HepG2 (cell line): Measurements from ENCODE around the gene GRIFIN. TPM values are rescaled to one million over a fixed set of nuclear protein-coding genes. Genes with fewer than 3 reads are reported as not detected.
A peak's percentile ranks its signal among the peaks of the same experiment; 100 is the strongest.

ENCODE experiments used
- HDAC1 ChIP-seq: sonication (generic); formaldehyde crosslinking; IDR thresholded peaks from 2 replicates; pipeline ENCODE4 v1.5.1; 2020; ENCODE audit warnings: mild to moderate bottlenecking, missing genetic modification reagents
- HDAC6 ChIP-seq: fragments of 200-600 bp; sonication (generic); IDR thresholded peaks from 2 replicates; pipeline ENCODE4 v1.7.0; 2017; ENCODE audit warnings: mild to moderate bottlenecking, antibody characterized with exemption, low read length, low read depth
- HNRNPK ChIP-seq: fragments of 200-400 bp; formaldehyde crosslinking; IDR thresholded peaks from 2 replicates; pipeline ENCODE4 v1.6.1; 2018; ENCODE audit warnings: low read length, low read depth, moderate library complexity, mild to moderate bottlenecking; ENCODE audit not compliant: poor library complexity, severe bottlenecking
- IKZF1 ChIP-seq: fragments of 450-650 bp; IDR thresholded peaks from 2 replicates; pipeline ENCODE4 v1.7.1; 2016
- JUNB ChIP-seq: sonication (generic); formaldehyde crosslinking; IDR thresholded peaks from 2 replicates; pipeline ENCODE4 v1.8.0; 2022; ENCODE audit warnings: missing genetic modification reagents, mild to moderate bottlenecking, borderline replicate concordance
- MIER2 ChIP-seq: IDR thresholded peaks from 2 replicates; pipeline ENCODE4 v1.6.1; 2016; ENCODE audit warnings: missing biosample characterization, missing genetic modification reagents
- NBN ChIP-seq: fragments of 450-650 bp; conservative IDR thresholded peaks from 2 replicates; pipeline ENCODE4 v1.6.1; 2017
- NPAS2 ChIP-seq: sonication (generic); formaldehyde crosslinking; IDR thresholded peaks from 2 replicates; pipeline ENCODE4 v1.8.0; 2022; ENCODE audit warnings: mild to moderate bottlenecking, missing genetic modification reagents, borderline replicate concordance
- NR2F1 ChIP-seq, 2 experiments: fragments of 450-650 bp in 1 of 2; formaldehyde crosslinking in 1 of 2; IDR thresholded peaks; 2 replicates each; pipeline versions ENCODE4 v1.5.0 to v1.6.1; 2016 to 2020; ENCODE audit warnings: mild to moderate bottlenecking in 1 of 2, missing compliant biosample characterization in 1 of 2, missing genetic modification reagents in 1 of 2, moderate library complexity in 1 of 2
- NR2F6 ChIP-seq, 2 experiments: IDR thresholded peaks; 2 replicates each; pipeline ENCODE4 v1.6.1; 2016; ENCODE audit warnings: antibody characterized with exemption in 1 of 2, mild to moderate bottlenecking in 1 of 2
- RERE ChIP-seq: IDR thresholded peaks from 2 replicates; pipeline ENCODE4 v1.6.1; 2016; ENCODE audit warnings: low read depth, missing genetic modification reagents, missing compliant biosample characterization
- SP140L ChIP-seq: sonication (generic); formaldehyde crosslinking; IDR thresholded peaks from 2 replicates; pipeline ENCODE4 v1.4.0; 2020; ENCODE audit warnings: missing genetic modification reagents, borderline replicate concordance
- ZBTB21 ChIP-seq: sonication (generic); formaldehyde crosslinking; IDR thresholded peaks from 2 replicates; pipeline ENCODE4 v1.4.0; 2020; ENCODE audit warnings: missing genetic modification reagents
- ZEB1 ChIP-seq: IDR thresholded peaks from 2 replicates; pipeline ENCODE4 v1.6.1; 2012; ENCODE audit warnings: mild to moderate bottlenecking, low read depth, inconsistent platforms; ENCODE audit not compliant: insufficient replicate concordance
- ZFP82 ChIP-seq: sonication (generic); formaldehyde crosslinking; IDR thresholded peaks from 2 replicates; pipeline ENCODE4 v1.5.1; 2020; ENCODE audit warnings: mild to moderate bottlenecking, missing genetic modification reagents, borderline replicate concordance
- ZNF510 ChIP-seq: sonication (generic); formaldehyde crosslinking; IDR thresholded peaks from 2 replicates; pipeline ENCODE4 v1.4.0; 2020; ENCODE audit warnings: low read depth, mild to moderate bottlenecking, missing genetic modification reagents
- ZNF550 ChIP-seq: sonication (generic); formaldehyde crosslinking; IDR thresholded peaks from 2 replicates; pipeline ENCODE4 v1.4.0; 2020; ENCODE audit warnings: mild to moderate bottlenecking, missing genetic modification reagents, borderline replicate concordance
- ZNF740 ChIP-seq: sonication (generic); formaldehyde crosslinking; IDR thresholded peaks from 2 replicates; pipeline ENCODE4 v1.4.0; 2020; ENCODE audit warnings: missing genetic modification reagents
- ZNF83 ChIP-seq: sonication (generic); formaldehyde crosslinking; IDR thresholded peaks from 2 replicates; pipeline ENCODE4 v1.4.0; 2020; ENCODE audit warnings: missing genetic modification reagents, mild to moderate bottlenecking, borderline replicate concordance
- polyA plus RNA-seq, 8 experiments: library from polyadenylated mRNA; depleted of rRNA in 3 of 8; stranded (reverse) in 7 of 8; unstranded in 1 of 8; fragments of >200 nt; fragmentation: Illumina TruSeq in 4 of 8; extraction: Trizol in 4 of 8; gene quantifications; 2 replicates each; pipeline versions ENCODE4 v1.2.1 to v1.2.3, GENCODE V29; 2011 to 2016; ENCODE audit warnings: low read depth in 4 of 8, missing spikeins in 1 of 8, mixed read lengths in 1 of 8; ENCODE audit not compliant: insufficient read depth in 1 of 8
- total RNA-seq, 5 experiments: library from RNA; depleted of rRNA; stranded (reverse); fragments of >200 nt; fragmentation: Illumina TruSeq; extraction: Trizol; gene quantifications; 2 replicates each; pipeline ENCODE4 v1.2.3, GENCODE V29; 2016; ENCODE audit warnings: low read depth in 1 of 5
- TF ChIP-seq, protein P1 (sequence below): sonication (generic); IDR thresholded peaks from 2 replicates; pipeline ENCODE4 v1.6.1; 2016; ENCODE audit warnings: low read depth, borderline replicate concordance
- TF ChIP-seq, protein P2 (sequence below): sonication (generic); formaldehyde crosslinking; conservative IDR thresholded peaks from 2 replicates; pipeline ENCODE4 v1.8.0; 2022; ENCODE audit warnings: missing genetic modification reagents

The GRIFIN gene
- total and polyA plus RNA-seq, 2 of the 13 experiments (the other 11 are each of a cell fraction or from before 2014, with no cell fraction given): not detected

DNA sequence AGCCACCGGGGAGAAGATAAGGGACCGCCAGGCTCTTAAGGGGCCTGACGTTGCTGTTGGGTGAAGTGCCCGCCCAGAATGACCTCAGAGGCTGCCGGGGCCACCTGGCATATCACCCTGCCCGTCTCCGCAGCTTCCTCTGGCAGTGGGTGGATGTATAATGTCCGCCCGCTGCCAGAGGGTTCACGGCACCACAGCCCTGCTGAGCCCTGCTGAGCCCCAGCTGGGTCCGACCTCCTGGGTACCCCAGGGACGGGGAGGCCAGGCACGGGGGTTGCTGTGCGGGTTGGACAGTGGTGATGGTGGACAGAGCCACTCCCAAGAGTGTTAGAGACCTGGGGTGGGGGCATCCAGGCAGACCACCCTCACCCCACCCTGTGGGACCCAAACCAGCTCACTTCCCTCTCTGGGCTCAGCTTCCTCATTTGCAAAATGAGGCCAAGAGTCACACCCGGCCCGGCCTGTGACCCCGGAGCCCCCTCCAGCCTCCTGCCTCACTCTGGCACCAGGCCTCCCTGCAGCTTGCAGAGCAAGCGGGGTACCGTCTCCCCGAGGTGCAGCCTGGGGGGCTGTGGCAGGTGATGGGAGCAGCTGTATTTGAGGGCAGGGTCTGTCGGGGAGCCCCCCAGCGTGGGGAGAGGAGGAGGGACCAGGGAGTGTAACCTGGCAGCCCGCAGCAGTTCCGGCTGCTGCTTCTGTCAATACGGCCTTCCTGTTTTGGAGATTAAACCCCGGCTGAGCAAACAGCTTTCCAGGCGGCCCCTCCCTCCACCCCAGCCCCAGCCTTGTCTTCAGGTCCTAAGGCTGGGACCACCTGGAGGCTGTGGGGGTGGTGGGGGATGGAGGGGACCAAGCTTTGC is 34.9 kb upstream of the GRIFIN start (continued):
- TF ChIP-seq, protein P1, sequence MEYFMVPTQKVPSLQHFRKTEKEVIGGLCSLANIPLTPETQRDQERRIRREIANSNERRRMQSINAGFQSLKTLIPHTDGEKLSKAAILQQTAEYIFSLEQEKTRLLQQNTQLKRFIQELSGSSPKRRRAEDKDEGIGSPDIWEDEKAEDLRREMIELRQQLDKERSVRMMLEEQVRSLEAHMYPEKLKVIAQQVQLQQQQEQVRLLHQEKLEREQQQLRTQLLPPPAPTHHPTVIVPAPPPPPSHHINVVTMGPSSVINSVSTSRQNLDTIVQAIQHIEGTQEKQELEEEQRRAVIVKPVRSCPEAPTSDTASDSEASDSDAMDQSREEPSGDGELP: peak; percentile 84
- TF ChIP-seq SP140L (CRISPR knock-in tag) (no peak), NBN (no peak), MIER2 (no peak), HNRNPK (no peak), ZFP82 (no peak), IKZF1 (no peak), ZNF510 (CRISPR knock-in tag) (no peak), JUNB (CRISPR knock-in tag) (no peak), RERE (CRISPR knock-in tag) (peak; percentile 58; the same call in 1 of the 2 replicates), ZNF83 (CRISPR knock-in tag) (no peak), NR2F1 (CRISPR knock-in tag; IDR thresholded peaks at IDR 0.05) (peak in 1 of 2 experiments; percentile 21; a peak in 1 of 4 replicates), ZNF740 (CRISPR knock-in tag) (no peak), ZNF550 (CRISPR knock-in tag) (no peak), HDAC1 (CRISPR knock-in tag) (peak; percentile 64), HDAC6 (no peak), NPAS2 (CRISPR knock-in tag) (no peak), ZEB1 (no peak), NR2F6 (IDR thresholded peaks at IDR 0.05) (peak; percentile 75), NR2F6 (CRISPR knock-in tag; IDR thresholded peaks at IDR 0.05) (peak; percentile 61), ZBTB21 (CRISPR knock-in tag) (no peak)
- TF ChIP-seq, protein P2, sequence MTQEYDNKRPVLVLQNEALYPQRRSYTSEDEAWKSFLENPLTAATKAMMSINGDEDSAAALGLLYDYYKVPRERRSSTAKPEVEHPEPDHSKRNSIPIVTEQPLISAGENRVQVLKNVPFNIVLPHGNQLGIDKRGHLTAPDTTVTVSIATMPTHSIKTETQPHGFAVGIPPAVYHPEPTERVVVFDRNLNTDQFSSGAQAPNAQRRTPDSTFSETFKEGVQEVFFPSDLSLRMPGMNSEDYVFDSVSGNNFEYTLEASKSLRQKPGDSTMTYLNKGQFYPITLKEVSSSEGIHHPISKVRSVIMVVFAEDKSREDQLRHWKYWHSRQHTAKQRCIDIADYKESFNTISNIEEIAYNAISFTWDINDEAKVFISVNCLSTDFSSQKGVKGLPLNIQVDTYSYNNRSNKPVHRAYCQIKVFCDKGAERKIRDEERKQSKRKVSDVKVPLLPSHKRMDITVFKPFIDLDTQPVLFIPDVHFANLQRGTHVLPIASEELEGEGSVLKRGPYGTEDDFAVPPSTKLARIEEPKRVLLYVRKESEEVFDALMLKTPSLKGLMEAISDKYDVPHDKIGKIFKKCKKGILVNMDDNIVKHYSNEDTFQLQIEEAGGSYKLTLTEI (CRISPR knock-in tag): no peak
